Transverse colon (tissue), 4 donors: ENCODE measurements around the gene DIPK1B. TPM values are rescaled to one million over a fixed set of nuclear protein-coding genes. Genes with fewer than 3 reads are reported as not detected.

Experiments
- DNase-seq: peaks from one replicate; pipeline ENCODE4 v3.0.0-alpha.2; 2019
- H3K27ac ChIP-seq, 4 donors: fragments of 200-600 bp; sonication (generic); 2 replicates each; pipeline ENCODE4 v1.5.1; 2016 to 2018; ENCODE audit warnings: inconsistent platforms in 4 of 4
- H3K27me3 ChIP-seq: fragments of 200-600 bp; sonication (generic); 2 replicates; pipeline ENCODE4 v1.5.1; 2017; ENCODE audit warnings: inconsistent platforms
- H3K36me3 ChIP-seq, 4 donors: fragments of 200-600 bp; sonication (generic); 2 replicates each; pipeline ENCODE4 v1.5.1; 2017 to 2019; ENCODE audit warnings: inconsistent platforms in 4 of 4
- H3K4me1 ChIP-seq, 4 donors: fragments of 200-600 bp; sonication (generic); 2 replicates each; pipeline ENCODE4 v1.5.1; 2017 to 2020; ENCODE audit warnings: inconsistent platforms in 4 of 4
- H3K4me3 ChIP-seq, 4 donors: fragments of 200-600 bp; sonication (generic); 1 replicate in 1 of 4; 2 replicates in 3 of 4; pipeline versions ENCODE4 v1.5.1 to v1.6.1; 2017 to 2019; ENCODE audit warnings: inconsistent platforms in 4 of 4
- H3K9me3 ChIP-seq, 2 donors: fragments of 200-600 bp; sonication (generic); 2 replicates each; pipeline ENCODE4 v1.5.1; 2017 to 2019; ENCODE audit warnings: inconsistent platforms in 2 of 2
- EP300 ChIP-seq: sonication (generic); formaldehyde crosslinking; IDR thresholded peaks from one replicate; pipeline ENCODE4 v1.6.1; 2017; ENCODE audit warnings: antibody characterized with exemption, low read depth
- POLR2A ChIP-seq: fragments of 450-650 bp; IDR thresholded peaks from one replicate; pipeline ENCODE4 v1.6.1; 2016; ENCODE audit warnings: antibody characterized with exemption, mild to moderate bottlenecking, moderate library complexity
- POLR2AphosphoS5 ChIP-seq, 3 donors: sonication (generic); formaldehyde crosslinking; IDR thresholded peaks; one replicate each; pipeline ENCODE4 v1.6.1; 2016; ENCODE audit warnings: antibody characterized with exemption in 3 of 3
- WGBS, 2 donors: methylation state at CpG; one replicate each; pipeline ENCODE4 v1.1.5; 2018; ENCODE audit warnings: low coverage in 1 of 2; 5-methylcytosine and 5-hydroxymethylcytosine counted together
- in situ Hi-C, 4 donors: fragments of 200-750 bp; cut with MboI; loops; one replicate each; pipeline versions ENCODE4 v1.15.0 to v1.15.1; 2017; ENCODE audit warnings: low sequenced_read_pairs in 3 of 4, low pct_ligation_motif_present in 1 of 4, low pct_unique_long_range_greater_than_20kb in 1 of 4
- intact Hi-C: fragments of 100-400 bp; cut with DNase I; formaldehyde crosslinking; loops from one replicate; pipeline ENCODE4 v1.15.1; 2023; ENCODE audit warnings: low total_unique reads
- total RNA-seq, 4 donors: library from RNA; depleted of rRNA; stranded (reverse); fragments of >200 nt; gene quantifications; one replicate each; pipeline ENCODE4 v1.1.0, GENCODE V29; 2016
- TF ChIP-seq, protein P1 (sequence below), 5 experiments: fragments of 200-600 bp in 3 of 5; fragments of 450-650 bp in 2 of 5; sonication (generic) in 3 of 5; IDR thresholded peaks; 1 replicate in 2 of 5; 2 replicates in 3 of 5; pipeline ENCODE4 v1.5.1; 2016 to 2017; ENCODE audit warnings: antibody characterized with exemption in 5 of 5, inconsistent platforms in 3 of 5, mild to moderate bottlenecking in 2 of 5, moderate library complexity in 1 of 5

The DIPK1B gene
- total RNA-seq, 4 donors from 2014 or later: 3.5 to 12.3 (median 3.9) TPM

DNA sequence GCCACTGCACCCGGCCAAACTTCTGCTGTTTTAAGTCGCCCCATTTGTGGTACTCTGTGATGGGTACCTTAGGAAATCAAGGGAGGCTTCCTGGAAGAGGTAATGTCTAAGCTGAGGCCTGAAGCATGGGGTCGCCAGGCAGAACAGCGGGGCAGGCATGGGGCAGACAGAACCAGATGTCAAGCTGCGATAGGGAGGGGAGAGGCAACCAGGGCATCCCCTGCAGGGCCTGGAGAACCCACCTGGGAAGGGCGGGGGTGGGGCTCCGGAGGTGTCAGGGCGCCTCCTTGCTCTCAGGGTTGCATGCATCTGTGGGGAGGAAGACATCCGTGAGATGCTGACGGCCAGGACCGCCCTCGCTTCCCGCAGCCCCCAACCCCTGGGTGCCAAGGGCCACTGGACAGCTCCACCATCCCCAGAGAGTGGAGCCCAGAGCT, 49.2 kb downstream of the DIPK1B start:
- H3K4me1 ChIP-seq: peaks cover 0 to 8% (median 5%) of the 10 kb centered on the region in 4 donors
- intact Hi-C loops: no loop called here
- no peaks in the 10 kb centered on the region for H3K9me3 ChIP-seq
- H3K36me3 ChIP-seq: no peaks in the 10 kb centered on the region
- in situ Hi-C loops: no loop called here
- DNase-seq: no peak
- TF ChIP-seq EP300 (no peak), POLR2AphosphoS5 (IDR thresholded peaks at IDR 0.05) (no peak), POLR2A (no peak)
- TF ChIP-seq, protein P1, sequence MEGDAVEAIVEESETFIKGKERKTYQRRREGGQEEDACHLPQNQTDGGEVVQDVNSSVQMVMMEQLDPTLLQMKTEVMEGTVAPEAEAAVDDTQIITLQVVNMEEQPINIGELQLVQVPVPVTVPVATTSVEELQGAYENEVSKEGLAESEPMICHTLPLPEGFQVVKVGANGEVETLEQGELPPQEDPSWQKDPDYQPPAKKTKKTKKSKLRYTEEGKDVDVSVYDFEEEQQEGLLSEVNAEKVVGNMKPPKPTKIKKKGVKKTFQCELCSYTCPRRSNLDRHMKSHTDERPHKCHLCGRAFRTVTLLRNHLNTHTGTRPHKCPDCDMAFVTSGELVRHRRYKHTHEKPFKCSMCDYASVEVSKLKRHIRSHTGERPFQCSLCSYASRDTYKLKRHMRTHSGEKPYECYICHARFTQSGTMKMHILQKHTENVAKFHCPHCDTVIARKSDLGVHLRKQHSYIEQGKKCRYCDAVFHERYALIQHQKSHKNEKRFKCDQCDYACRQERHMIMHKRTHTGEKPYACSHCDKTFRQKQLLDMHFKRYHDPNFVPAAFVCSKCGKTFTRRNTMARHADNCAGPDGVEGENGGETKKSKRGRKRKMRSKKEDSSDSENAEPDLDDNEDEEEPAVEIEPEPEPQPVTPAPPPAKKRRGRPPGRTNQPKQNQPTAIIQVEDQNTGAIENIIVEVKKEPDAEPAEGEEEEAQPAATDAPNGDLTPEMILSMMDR (IDR thresholded peaks at IDR 0.05): no peak
- H3K27ac ChIP-seq: no peak overlapping the region
- no peak overlapping the region for H3K4me3 ChIP-seq
- peaks cover 50% of the 10 kb centered on the region for H3K27me3 ChIP-seq
- WGBS, 2 donors: 73% methylated on average over 13 of the region's 13 CpGs; no CpG with 5 or more reads in 1 of the 2 donors

GRCh38 chr9:136762221-136762691, 49.9 kb downstream of the DIPK1B start:
- WGBS, 2 donors: 84% methylated on average over 17 of the region's 17 CpGs; no CpG with 5 or more reads in 1 of the 2 donors
- Histone ChIP-seq H3K27me3 (peaks cover 53% of the 10 kb centered on the region), H3K36me3 (no peaks in the 10 kb centered on the region), H3K9me3 (no peaks in the 10 kb centered on the region), H3K4me1 (peaks cover 0 to 8% (median 5%) of the 10 kb centered on the region in 4 donors), H3K4me3 (no peak overlapping the region), H3K27ac (no peak overlapping the region)
- TF ChIP-seq POLR2A (no peak), POLR2AphosphoS5 (IDR thresholded peaks at IDR 0.05) (no peak), EP300 (no peak)
- TF ChIP-seq, protein P1 (IDR thresholded peaks at IDR 0.05): no peak
- in situ Hi-C loops (no loop called here), intact Hi-C loops (no loop called here)
- no peak for DNase-seq

DNA sequence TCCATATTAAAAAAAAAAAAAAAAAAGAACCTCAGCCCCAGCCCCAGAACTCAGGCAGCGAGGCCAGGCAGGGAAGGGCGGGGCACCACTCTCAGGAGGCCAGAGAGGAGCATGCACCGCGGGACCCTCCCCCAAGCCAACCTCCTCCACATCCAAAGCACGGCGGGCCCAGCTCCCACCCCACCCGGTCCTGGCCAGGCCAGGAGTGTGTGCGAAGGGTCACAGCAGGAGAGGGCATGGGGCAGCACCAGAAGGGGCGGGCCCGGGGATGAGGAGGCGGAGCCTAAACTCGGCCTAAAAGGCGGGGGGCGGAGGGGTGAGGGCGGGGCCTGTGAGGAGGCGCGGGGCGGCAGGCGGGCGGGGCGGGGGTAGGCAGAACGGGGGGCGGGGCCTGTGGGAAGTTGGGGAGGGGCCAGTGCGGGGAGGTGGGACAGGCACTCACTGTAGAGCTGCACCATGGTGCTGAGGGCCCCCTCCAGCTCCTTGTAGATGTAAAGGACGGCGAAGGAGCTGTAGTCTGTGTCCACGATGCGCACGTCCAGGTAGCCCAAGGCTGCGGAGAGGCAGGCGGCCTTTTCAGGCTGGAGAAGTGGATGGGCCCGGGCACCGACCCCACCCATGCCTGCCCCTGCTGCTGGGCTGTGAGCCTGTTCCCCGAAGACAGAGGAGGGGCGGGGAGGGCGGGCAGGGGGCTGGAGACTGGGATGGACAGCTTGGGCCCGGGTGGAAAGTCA, 50.7 kb downstream of the DIPK1B start:
- peak; percentile 52 for DNase-seq
- Histone ChIP-seq H3K27ac (no peak overlapping the region), H3K4me3 (no peak overlapping the region), H3K36me3 (no peaks in the 10 kb centered on the region), H3K9me3 (no peaks in the 10 kb centered on the region), H3K4me1 (peaks cover 0 to 8% (median 5%) of the 10 kb centered on the region in 4 donors), H3K27me3 (peaks cover 62% of the 10 kb centered on the region)
- WGBS, 2 donors: 26% methylated on average over 28 of the region's 37 CpGs; no CpG with 5 or more reads in 1 of the 2 donors
- in situ Hi-C loops (no loop called here), intact Hi-C loops (no loop called here)
- TF ChIP-seq, protein P1 (IDR thresholded peaks at IDR 0.05): no peak
- TF ChIP-seq EP300: no peak
- TF ChIP-seq POLR2AphosphoS5 (IDR thresholded peaks at IDR 0.05): no peak
- no peak for TF ChIP-seq POLR2A

DNA sequence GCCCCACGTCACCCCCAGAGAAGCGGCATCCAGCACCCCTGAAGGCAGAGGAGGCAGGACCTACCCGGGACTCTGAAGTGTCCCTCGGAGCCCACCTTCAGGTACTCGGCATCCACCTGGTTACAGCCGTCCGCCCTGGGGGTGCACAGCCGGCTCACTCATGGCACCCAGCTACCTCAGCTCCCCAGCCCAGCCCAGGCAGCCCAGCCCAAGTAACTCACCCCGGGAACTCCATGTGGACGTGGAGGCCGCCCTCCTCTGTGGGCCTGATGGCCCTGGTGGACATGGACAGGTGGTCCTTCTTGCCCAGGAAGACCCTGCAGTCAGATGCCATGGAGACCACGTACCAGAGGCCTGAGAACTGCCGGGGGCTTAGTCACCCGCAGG, 51.3 kb downstream of the DIPK1B start:
- no peak overlapping the region for H3K4me3 ChIP-seq
- no peaks in the 10 kb centered on the region for H3K9me3 ChIP-seq
- 89% methylated on average over 6 of the region's 14 CpGs; no CpG with 5 or more reads in 1 of the 2 donors for WGBS, 2 donors
- H3K4me1 ChIP-seq: peaks cover 0 to 8% (median 5%) of the 10 kb centered on the region in 4 donors
- no peak overlapping the region for H3K27ac ChIP-seq
- H3K36me3 ChIP-seq: no peaks in the 10 kb centered on the region
- no peak for DNase-seq
- TF ChIP-seq, protein P1 (IDR thresholded peaks at IDR 0.05): no peak
- TF ChIP-seq EP300: no peak
- no peak for TF ChIP-seq POLR2A
- TF ChIP-seq POLR2AphosphoS5 (IDR thresholded peaks at IDR 0.05): no peak
- in situ Hi-C loops (no loop called here), intact Hi-C loops (no loop called here)
- H3K27me3 ChIP-seq: peaks cover 65% of the 10 kb centered on the region
